Neuron (in vitro differentiated cells): ENCODE measurements around the gene JAG2.

Source experiments
- H2AFZ ChIP-seq: one replicate; pipeline ENCODE4 v1.6.1; 2013; ENCODE audit warnings: low read depth, mild to moderate bottlenecking, inconsistent platforms, low read length, moderate library complexity
- H3K27me3 ChIP-seq: one replicate; pipeline ENCODE4 v1.6.1; 2013; ENCODE audit warnings: low read length; ENCODE audit not compliant: insufficient read depth
- H3K36me3 ChIP-seq: one replicate; pipeline ENCODE4 v1.6.1; 2013; ENCODE audit warnings: low read length; ENCODE audit not compliant: insufficient read depth
- H3K4me1 ChIP-seq: one replicate; pipeline ENCODE4 v1.6.1; 2013; ENCODE audit warnings: low read length; ENCODE audit not compliant: insufficient read depth
- H3K4me3 ChIP-seq: 2 replicates; pipeline ENCODE4 v1.5.1; 2013; ENCODE audit warnings: mild to moderate bottlenecking, low read length, moderate library complexity
- H3K9me3 ChIP-seq: one replicate; pipeline ENCODE4 v1.6.1; 2013; ENCODE audit warnings: low read length

JAG2 gene

DNA sequence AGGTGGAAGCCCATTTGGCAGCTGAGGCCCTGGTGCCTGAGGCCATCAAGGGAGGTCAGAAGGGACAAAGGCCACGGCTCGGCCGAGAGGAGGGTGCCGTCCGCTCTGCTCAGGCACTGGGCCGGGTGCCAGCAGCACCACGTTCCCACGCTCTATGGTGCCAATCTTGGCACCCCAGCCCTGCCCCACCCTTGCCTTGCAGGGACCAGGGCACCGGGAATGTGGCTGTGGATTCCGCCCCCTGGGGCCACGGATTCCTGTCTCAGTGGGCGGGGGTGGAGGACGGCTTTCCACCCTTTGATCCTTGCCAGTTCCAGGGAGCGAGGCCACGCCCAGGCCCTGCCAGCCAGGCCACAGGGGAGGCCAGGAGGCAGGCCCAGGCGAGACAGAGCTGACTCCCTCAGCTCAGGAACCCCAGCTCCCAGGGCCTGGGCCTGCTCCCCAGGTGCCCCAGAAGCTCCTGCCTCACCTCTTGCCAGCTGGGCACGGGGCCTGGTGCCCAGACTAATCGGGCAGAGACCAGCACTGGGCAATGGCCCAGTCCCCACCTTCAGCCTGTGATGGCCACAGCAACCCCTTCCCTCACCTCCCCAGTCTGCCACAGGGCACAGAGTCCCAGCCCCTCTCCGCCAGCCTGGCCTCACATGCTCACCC is 76.9 kb downstream of the JAG2 start:
- Histone ChIP-seq H3K36me3 (no peaks in the 10 kb centered on the region), H3K4me1 (peaks cover 15% of the 10 kb centered on the region), H2AFZ (no peak overlapping the region), H3K4me3 (no peak overlapping the region), H3K9me3 (peaks cover 7% of the 10 kb centered on the region), H3K27me3 (peaks cover 84% of the 10 kb centered on the region)

DNA sequence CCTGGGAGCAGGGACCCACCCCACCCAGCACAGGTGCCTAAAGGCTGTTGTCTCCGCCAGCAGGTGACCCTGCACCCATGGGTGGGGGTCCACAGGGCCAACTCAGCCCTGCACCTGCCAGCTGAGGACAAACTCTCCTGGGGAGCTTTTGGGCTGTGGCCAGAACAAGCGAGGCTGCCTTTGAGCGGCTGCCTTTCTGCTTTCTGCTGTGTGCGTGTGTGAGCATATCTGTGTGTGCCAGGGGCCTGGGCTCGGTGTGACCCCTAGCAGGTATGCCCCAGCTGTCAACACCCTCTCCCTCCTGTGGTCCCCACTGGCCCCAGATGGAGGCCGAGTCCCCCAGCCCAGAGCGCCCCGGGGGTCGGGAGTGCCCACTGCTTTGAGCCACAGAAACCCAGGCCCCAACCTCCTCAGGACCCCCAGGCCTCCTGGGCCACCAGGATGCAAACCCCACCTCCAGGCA is 77.5 kb downstream of the JAG2 start:
- Histone ChIP-seq H2AFZ (no peak overlapping the region), H3K27me3 (peaks cover 79% of the 10 kb centered on the region), H3K4me1 (peaks cover 18% of the 10 kb centered on the region), H3K9me3 (peaks cover 7% of the 10 kb centered on the region), H3K4me3 (no peak overlapping the region), H3K36me3 (no peaks in the 10 kb centered on the region)
